Activated naive CD4-positive, alpha-beta T cell treated with anti-CD3 and anti-CD28 coated beads for 36 hours (primary cell): ENCODE measurements around the gene INPP5A. TPM values are rescaled to one million over a fixed set of nuclear protein-coding genes. Genes with fewer than 3 reads are reported as not detected.

Experiments used
- CTCF ChIA-PET: fragments of 350-600 bp; sonication (Branson Sonifier 250); formaldehyde crosslinking; loops from one replicate; lab custom pipeline; 2021; ENCODE audit warnings: antibody characterized with exemption; lab: Charles Lee
- DNase-seq: peaks from one replicate; pipeline ENCODE4 v3.0.0-alpha.2; 2020
- H3K27ac Mint-ChIP-seq: one replicate; pipeline ENCODE4 v1.8.0; 2021; ENCODE audit warnings: mild to moderate bottlenecking, mixed read lengths
- H3K27me3 Mint-ChIP-seq: one replicate; pipeline ENCODE4 v1.8.0; 2021; ENCODE audit warnings: low read depth, mixed read lengths
- H3K36me3 Mint-ChIP-seq: one replicate; pipeline ENCODE4 v1.8.0; 2021; ENCODE audit warnings: low read depth, mixed read lengths
- H3K4me1 Mint-ChIP-seq: one replicate; pipeline ENCODE4 v1.8.0; 2021; ENCODE audit warnings: low read depth, mixed read lengths
- H3K4me3 Mint-ChIP-seq: one replicate; pipeline ENCODE4 v1.8.0; 2021; ENCODE audit warnings: mild to moderate bottlenecking, moderate library complexity, mixed read lengths
- H3K9me3 Mint-ChIP-seq: one replicate; pipeline ENCODE4 v1.8.0; 2021; ENCODE audit warnings: mixed read lengths
- intact Hi-C: fragments of 100-400 bp; cut with micrococcal nuclease; formaldehyde crosslinking; loops from one replicate; pipeline ENCODE4 v1.15.1; 2023
- total RNA-seq, 2 experiments: library from RNA; stranded (reverse); gene quantifications; one replicate each; pipeline ENCODE4 v1.2.3, GENCODE V29; 2021

The INPP5A gene
- total RNA-seq, 2 experiments from 2014 or later = 17.3 to 19.5 TPM

GRCh38 chr10:132536877-132537683, 507 bp upstream of the INPP5A start:
- Mint-ChIP-seq H3K27ac (no peak overlapping the region), H3K4me1 (peaks cover 48% of the 10 kb centered on the region), H3K27me3 (peaks cover 1% of the 10 kb centered on the region), H3K4me3 (peak overlapping the region; percentile 64), H3K9me3 (no peaks in the 10 kb centered on the region), H3K36me3 (peaks cover 4% of the 10 kb centered on the region)
- CTCF ChIA-PET = interaction anchor here (1.3 kb wide), 1 partner anchor 14 kb away, joined by 3 read pairs; no protein-coding TSS in a partner anchor
- peak; percentile 100 for DNase-seq
- intact Hi-C loops = loop anchor here (1.0 to 5.0 kb wide), 11 partner anchors 14 to 855 kb away; partner anchors contain the start of genes MTG1, PPP2R2D, PWWP2B and STK32C

- DNase-seq = no peak
- Mint-ChIP-seq H3K4me1 (peaks cover 59% of the 10 kb centered on the region), H3K36me3 (peaks cover 7% of the 10 kb centered on the region), H3K9me3 (no peaks in the 10 kb centered on the region), H3K27ac (peak overlapping the region; percentile 96), H3K27me3 (peaks cover 1% of the 10 kb centered on the region), H3K4me3 (peak overlapping the region; percentile 88)
- CTCF ChIA-PET = interaction anchor here (1.1 to 4.5 kb wide), 2 partner anchors 13 to 31 kb away, joined by 3 to 28 read pairs; no protein-coding TSS in a partner anchor
- intact Hi-C loops = loop anchor here (5.0 kb wide), 4 partner anchors 141 to 854 kb away; partner anchors contain the start of genes MTG1, PPP2R2D and PWWP2B
Measured at GRCh38 chr10:132538031-132538789, 623 bp downstream of the INPP5A start.

GRCh38 chr10:132538790-132539421, 1.3 kb downstream of the INPP5A start:
- Mint-ChIP-seq H3K36me3 (peaks cover 9% of the 10 kb centered on the region), H3K27ac (peak overlapping the region; percentile 96), H3K27me3 (no peaks in the 10 kb centered on the region), H3K4me1 (peaks cover 63% of the 10 kb centered on the region), H3K4me3 (peak overlapping the region; percentile 88), H3K9me3 (no peaks in the 10 kb centered on the region)
- CTCF ChIA-PET = interaction anchor here (0.6 to 4.5 kb wide), 4 partner anchors 12 to 446 kb away, joined by 3 to 28 read pairs (median 3); no protein-coding TSS in a partner anchor
- intact Hi-C loops = loop anchor here (5.0 kb wide), 4 partner anchors 142 to 853 kb away; partner anchors contain the start of genes MTG1, PPP2R2D and PWWP2B
- DNase-seq = no peak

GRCh38 chr10:132539431-132539839, 1.8 kb downstream of the INPP5A start:
- intact Hi-C loops = loop anchor here (5.0 kb wide), 4 partner anchors 142 to 853 kb away; partner anchors contain the start of genes MTG1, PPP2R2D and PWWP2B
- Mint-ChIP-seq H3K27me3 (no peaks in the 10 kb centered on the region), H3K4me3 (peak overlapping the region; percentile 88), H3K36me3 (peaks cover 9% of the 10 kb centered on the region), H3K27ac (peak overlapping the region; percentile 96), H3K9me3 (no peaks in the 10 kb centered on the region), H3K4me1 (peaks cover 68% of the 10 kb centered on the region)
- CTCF ChIA-PET = interaction anchor here (0.6 to 4.5 kb wide), 4 partner anchors 11 to 446 kb away, joined by 3 to 28 read pairs (median 3); no protein-coding TSS in a partner anchor
- DNase-seq = peak; percentile 75

GRCh38 chr10:132539894-132540293, 2.3 kb downstream of the INPP5A start:
- intact Hi-C loops = loop anchor here (1.0 to 5.0 kb wide), 8 partner anchors 11 to 852 kb away; partner anchors contain the start of genes MTG1, PPP2R2D and PWWP2B
- peak; percentile 80 for DNase-seq
- Mint-ChIP-seq H3K36me3 (peaks cover 9% of the 10 kb centered on the region), H3K4me1 (peaks cover 69% of the 10 kb centered on the region), H3K27ac (peak overlapping the region; percentile 96), H3K27me3 (no peaks in the 10 kb centered on the region), H3K4me3 (peak overlapping the region; percentile 88), H3K9me3 (no peaks in the 10 kb centered on the region)
- CTCF ChIA-PET = interaction anchor here (0.6 to 4.5 kb wide), 2 partner anchors 11 to 445 kb away, joined by 3 to 28 read pairs; no protein-coding TSS in a partner anchor

GRCh38 chr10:132540456-132540855, 2.9 kb downstream of the INPP5A start:
- DNase-seq = no peak
- Mint-ChIP-seq H3K27me3 (no peaks in the 10 kb centered on the region), H3K4me3 (peak overlapping the region; percentile 88), H3K27ac (peak overlapping the region; percentile 96), H3K4me1 (peaks cover 69% of the 10 kb centered on the region), H3K9me3 (no peaks in the 10 kb centered on the region), H3K36me3 (peaks cover 9% of the 10 kb centered on the region)
- CTCF ChIA-PET = interaction anchor here (1.8 to 4.5 kb wide), 2 partner anchors 10 to 31 kb away, joined by 8 to 28 read pairs; no protein-coding TSS in a partner anchor
- intact Hi-C loops = loop anchor here (1.0 to 5.0 kb wide), 4 partner anchors 11 to 717 kb away; no protein-coding TSS in a partner anchor

GRCh38 chr10:132541129-132541528, 3.5 kb downstream of the INPP5A start:
- Mint-ChIP-seq H3K9me3 (no peaks in the 10 kb centered on the region), H3K27me3 (no peaks in the 10 kb centered on the region), H3K27ac (peak overlapping the region; percentile 96), H3K36me3 (peaks cover 9% of the 10 kb centered on the region), H3K4me1 (peaks cover 74% of the 10 kb centered on the region), H3K4me3 (peak overlapping the region; percentile 88)
- DNase-seq = no peak
- intact Hi-C loops = loop anchor here (5.0 kb wide), 1 partner anchor 716 kb away; no protein-coding TSS in a partner anchor
- CTCF ChIA-PET = interaction anchor here (1.3 to 4.5 kb wide), 3 partner anchors 10 to 94 kb away, joined by 3 to 28 read pairs (median 8); no protein-coding TSS in a partner anchor

- H3K27me3 Mint-ChIP-seq = no peaks in the 10 kb centered on the region
- DNase-seq = peak; percentile 76
- H3K27ac Mint-ChIP-seq = peak overlapping the region; percentile 96
- CTCF ChIA-PET = interaction anchor here (1.3 to 4.5 kb wide), 3 partner anchors 9 to 94 kb away, joined by 3 to 28 read pairs (median 8); no protein-coding TSS in a partner anchor
- no peaks in the 10 kb centered on the region for H3K9me3 Mint-ChIP-seq
- peaks cover 76% of the 10 kb centered on the region for H3K4me1 Mint-ChIP-seq
- H3K36me3 Mint-ChIP-seq = peaks cover 9% of the 10 kb centered on the region
- H3K4me3 Mint-ChIP-seq = peak overlapping the region; percentile 88
- intact Hi-C loops = loop anchor here (5.0 kb wide), 1 partner anchor 716 kb away; no protein-coding TSS in a partner anchor
Measured at GRCh38 chr10:132541601-132542011, 4.0 kb downstream of the INPP5A start.

GRCh38 chr10:132542086-132542775, 4.6 kb downstream of the INPP5A start:
- intact Hi-C loops = loop anchor here (5.0 kb wide), 1 partner anchor 715 kb away; no protein-coding TSS in a partner anchor
- H3K27ac Mint-ChIP-seq = no peak overlapping the region
- H3K4me1 Mint-ChIP-seq = peaks cover 83% of the 10 kb centered on the region

GRCh38 chr10:132542819-132543218, 5.2 kb downstream of the INPP5A start:
- DNase-seq = no peak
- CTCF ChIA-PET = interaction anchor here (4.5 kb wide), 1 partner anchor 8 kb away, joined by 28 read pairs; no protein-coding TSS in a partner anchor

More at GRCh38 chr10:132542086-132542775, 4.6 kb downstream of the INPP5A start:
- Mint-ChIP-seq H3K4me3 (no peak overlapping the region), H3K36me3 (peaks cover 9% of the 10 kb centered on the region), H3K27me3 (no peaks in the 10 kb centered on the region), H3K9me3 (no peaks in the 10 kb centered on the region)
- DNase-seq = no peak
- CTCF ChIA-PET = interaction anchor here (1.3 to 4.5 kb wide), 3 partner anchors 9 to 95 kb away, joined by 3 to 28 read pairs (median 8); no protein-coding TSS in a partner anchor

More at GRCh38 chr10:132542819-132543218, 5.2 kb downstream of the INPP5A start:
- H3K4me3 Mint-ChIP-seq = no peak overlapping the region
- no peaks in the 10 kb centered on the region for H3K9me3 Mint-ChIP-seq
- H3K4me1 Mint-ChIP-seq = peaks cover 87% of the 10 kb centered on the region
- no peaks in the 10 kb centered on the region for H3K27me3 Mint-ChIP-seq
- intact Hi-C loops = loop anchor here (5.0 kb wide), 1 partner anchor 714 kb away; no protein-coding TSS in a partner anchor
- peaks cover 9% of the 10 kb centered on the region for H3K36me3 Mint-ChIP-seq
- H3K27ac Mint-ChIP-seq = no peak overlapping the region
